ENCODE data around the gene CSTPP1. TPM values are rescaled to one million over a fixed set of nuclear protein-coding genes. Genes with fewer than 3 reads are reported as not detected.

CSTPP1 gene
- polyA plus RNA-seq, 1 donor (not counting 4 experiments of a cell fraction or from before 2014, with no cell fraction given): 20.0 TPM

GRCh38 chr11:47005441-47005840 lies 68.9 kb downstream of the CSTPP1 start:
- Histone ChIP-seq H3K9me1 (ENCODE audit: control insufficient read depth, extremely low read depth, insufficient read depth, low read length) (no peaks in the 10 kb centered on the region), H3K27me3 (ENCODE audit: control insufficient read depth, extremely low read depth, insufficient read depth, low read length) (no peaks in the 10 kb centered on the region), H4K20me1 (ENCODE audit: control insufficient read depth, extremely low read depth, insufficient read depth, low read length) (no peaks in the 10 kb centered on the region), H3K9ac (ENCODE audit: control insufficient read depth, extremely low read depth, insufficient read depth, low read length) (no peak overlapping the region), H3K36me3 (ENCODE audit: control insufficient read depth in 2 of 2, extremely low read depth in 1 of 2, insufficient read depth in 2 of 2, low read length in 2 of 2) (no peaks in the 10 kb centered on the region), H2AFZ (ENCODE audit: control insufficient read depth, low read length) (no peak overlapping the region), H3K4me2 (ENCODE audit: control insufficient read depth, extremely low read depth, insufficient read depth, low read depth, low read length) (no peak overlapping the region), H3K27ac (ENCODE audit: control insufficient read depth, insufficient read depth, low read length) (no peak overlapping the region), H3K79me2 (ENCODE audit: control insufficient read depth, insufficient read depth, low read length) (no peaks in the 10 kb centered on the region), H3K9me3 (ENCODE audit: control insufficient read depth, low read depth, low read length) (no peaks in the 10 kb centered on the region), H3K4me1 (ENCODE audit: control insufficient read depth, extremely low read depth, insufficient read depth, low read length) (no peaks in the 10 kb centered on the region), H3K4me3 (ENCODE audit: control insufficient read depth in 2 of 3, extremely low read depth in 1 of 3, insufficient read depth in 2 of 3, low read depth in 1 of 3, low read length in 3 of 3) (no peak overlapping the region)
- FAIRE-seq (no peak), DNase-seq (ENCODE audit: low read depth, low spot score) (no peak)
- TF ChIP-seq CTCF (optimal IDR thresholded peaks at IDR 0.05 in 1 of 3, IDR thresholded peaks at IDR 0.05 in 1 of 3, conservative IDR thresholded peaks at IDR 0.05 in 1 of 3; ENCODE audit: extremely low read depth in 1 of 3, insufficient read depth in 2 of 3, low read length in 3 of 3) (no peak), EZH2 (IDR thresholded peaks at IDR 0.05; ENCODE audit: low read length) (no peak)
- dilution Hi-C loops (cut with MboI; ENCODE audit: extremely low pct_ligation_motif_present, low sequenced_read_pairs): no loop called here

GRCh38 chr11:47007579-47007978 lies 71.0 kb downstream of the CSTPP1 start:
- DNase-seq (ENCODE audit: low read depth, low spot score): no peak
- H3K4me3 ChIP-seq (ENCODE audit: control insufficient read depth in 2 of 3, extremely low read depth in 1 of 3, insufficient read depth in 2 of 3, low read depth in 1 of 3, low read length in 3 of 3): no peak overlapping the region
- no peaks in the 10 kb centered on the region for H3K9me1 ChIP-seq (ENCODE audit: control insufficient read depth, extremely low read depth, insufficient read depth, low read length)
- H3K27me3 ChIP-seq (ENCODE audit: control insufficient read depth, extremely low read depth, insufficient read depth, low read length): no peaks in the 10 kb centered on the region
- H3K9ac ChIP-seq (ENCODE audit: control insufficient read depth, extremely low read depth, insufficient read depth, low read length): no peak overlapping the region
- H3K27ac ChIP-seq (ENCODE audit: control insufficient read depth, insufficient read depth, low read length): no peak overlapping the region
- no peak overlapping the region for H2AFZ ChIP-seq (ENCODE audit: control insufficient read depth, low read length)
- dilution Hi-C loops (cut with MboI; ENCODE audit: extremely low pct_ligation_motif_present, low sequenced_read_pairs): no loop called here
- no peak overlapping the region for H3K4me2 ChIP-seq (ENCODE audit: control insufficient read depth, extremely low read depth, insufficient read depth, low read depth, low read length)
- TF ChIP-seq EZH2 (IDR thresholded peaks at IDR 0.05; ENCODE audit: low read length): no peak
- TF ChIP-seq CTCF (optimal IDR thresholded peaks at IDR 0.05 in 1 of 3, IDR thresholded peaks at IDR 0.05 in 1 of 3, conservative IDR thresholded peaks at IDR 0.05 in 1 of 3; ENCODE audit: extremely low read depth in 1 of 3, insufficient read depth in 2 of 3, low read length in 3 of 3): no peak
- H4K20me1 ChIP-seq (ENCODE audit: control insufficient read depth, extremely low read depth, insufficient read depth, low read length): no peaks in the 10 kb centered on the region
- H3K4me1 ChIP-seq (ENCODE audit: control insufficient read depth, extremely low read depth, insufficient read depth, low read length): no peaks in the 10 kb centered on the region
- H3K36me3 ChIP-seq (ENCODE audit: control insufficient read depth in 2 of 2, extremely low read depth in 1 of 2, insufficient read depth in 2 of 2, low read length in 2 of 2): no peaks in the 10 kb centered on the region
- no peaks in the 10 kb centered on the region for H3K9me3 ChIP-seq (ENCODE audit: control insufficient read depth, low read depth, low read length)
- FAIRE-seq: no peak
- H3K79me2 ChIP-seq (ENCODE audit: control insufficient read depth, insufficient read depth, low read length): no peaks in the 10 kb centered on the region
